Testis (tissue), 2 donors: Measurements from ENCODE around the gene ZFYVE1.

Source experiments
- CTCF ChIP-seq, 3 experiments: fragments of 450-650 bp in 2 of 3; fragments of 200-600 bp in 1 of 3; sonication (generic) in 1 of 3; IDR thresholded peaks; one replicate each; pipeline ENCODE4 v1.5.1; 2016 to 2019; ENCODE audit warnings: antibody characterized with exemption in 3 of 3, mild to moderate bottlenecking in 2 of 3, moderate library complexity in 1 of 3
- POLR2A ChIP-seq: fragments of 450-650 bp; IDR thresholded peaks from one replicate; pipeline ENCODE4 v1.6.1; 2017; ENCODE audit warnings: antibody characterized with exemption, mild to moderate bottlenecking, moderate library complexity

GRCh38 chr14:72932893-72933292 lies 94.0 kb downstream of the ZFYVE1 start:
- no peak for TF ChIP-seq CTCF (IDR thresholded peaks at IDR 0.05)
- TF ChIP-seq POLR2A, result no peak
